OCI-LY7 (cell line): Measurements from ENCODE around the gene SLC48A1. TPM values are rescaled to one million over a fixed set of nuclear protein-coding genes. Genes with fewer than 3 reads are reported as not detected.

Experiments
- BruUV-seq: library from RNA; stranded (reverse); fragments of 400-500 nt; replicated peaks from 2 replicates; lab custom pipeline; 2021; lab: Mats Ljungman, UMichigan
- CTCF ChIA-PET: fragments of 300-600 bp; sonication (Branson Sonifier 250); formaldehyde crosslinking; loops from one replicate; lab custom pipeline; 2022; ENCODE audit warnings: antibody characterized with exemption; ENCODE audit not compliant: unreplicated experiment; lab: Charles Lee
- POLR2A ChIA-PET: fragments of 300-600 bp; sonication (Branson Sonifier 250); formaldehyde crosslinking; loops from one replicate; lab custom pipeline; 2022; ENCODE audit warnings: antibody characterized with exemption; lab: Charles Lee
- DNase-seq: peaks from one replicate; pipeline ENCODE4 v3.0.0-alpha.2; 2015; ENCODE audit warnings: low spot score
- H2AFZ ChIP-seq: fragments of 200-600 bp; sonication (generic), shearing (Covaris generic); 2 replicates; pipeline ENCODE4 v1.6.1; 2014; ENCODE audit warnings: mild to moderate bottlenecking, antibody characterized with exemption, low read length, moderate library complexity
- H3K27ac ChIP-seq: fragments of 200-600 bp; sonication (generic); 2 replicates; pipeline ENCODE4 v1.5.1; 2014; ENCODE audit warnings: mixed run types, low read depth, mild to moderate bottlenecking, moderate library complexity, low read length, inconsistent platforms; ENCODE audit not compliant: poor library complexity, severe bottlenecking
- H3K36me3 ChIP-seq: fragments of 200-600 bp; sonication (generic); 2 replicates; pipeline ENCODE4 v1.6.1; 2014; ENCODE audit warnings: mild to moderate bottlenecking, antibody characterized with exemption, low read length, moderate library complexity, mixed read lengths; ENCODE audit not compliant: insufficient read depth
- H3K4me1 ChIP-seq: fragments of 200-600 bp; sonication (generic); 2 replicates; pipeline ENCODE4 v1.5.1; 2014; ENCODE audit warnings: mild to moderate bottlenecking, low read length; ENCODE audit not compliant: insufficient read depth, poor library complexity, severe bottlenecking
- H3K4me2 ChIP-seq: fragments of 200-600 bp; sonication (generic); 2 replicates; pipeline ENCODE4 v1.6.1; 2014; ENCODE audit warnings: mild to moderate bottlenecking, low read length
- H3K4me3 ChIP-seq: fragments of 200-600 bp; sonication (generic); 2 replicates; pipeline ENCODE4 v1.5.1; 2014; ENCODE audit warnings: mild to moderate bottlenecking, low read depth, low read length; ENCODE audit not compliant: poor library complexity, severe bottlenecking
- H3K79me2 ChIP-seq: fragments of 200-600 bp; sonication (generic); 2 replicates; pipeline ENCODE4 v1.6.1; 2016; ENCODE audit warnings: low read depth, mild to moderate bottlenecking, low read length, moderate library complexity, mixed read lengths; ENCODE audit not compliant: insufficient read depth
- H3K9me2 ChIP-seq: fragments of 200-600 bp; sonication (generic); 2 replicates; pipeline ENCODE4 v1.6.1; 2016; ENCODE audit warnings: mild to moderate bottlenecking, low read length, mixed read lengths; ENCODE audit not compliant: insufficient read depth
- H3K9me3 ChIP-seq: fragments of 200-600 bp; sonication (generic); 2 replicates; pipeline ENCODE4 v1.6.1; 2014; ENCODE audit warnings: mild to moderate bottlenecking, mixed run types, low read length, mixed read lengths
- H4K20me1 ChIP-seq: fragments of 200-600 bp; sonication (generic); 2 replicates; pipeline ENCODE4 v1.6.1; 2014; ENCODE audit warnings: mild to moderate bottlenecking, antibody characterized with exemption, low read length, moderate library complexity, mixed read lengths; ENCODE audit not compliant: insufficient read depth
- EZH2phosphoT487 ChIP-seq: fragments of 200-600 bp; sonication (generic); IDR thresholded peaks from 2 replicates; pipeline ENCODE4 v1.6.1; 2018; ENCODE audit warnings: low read depth, borderline replicate concordance, mild to moderate bottlenecking, mixed run types, antibody characterized with exemption, low read length, moderate library complexity, mixed read lengths
- intact Hi-C: fragments of 100-400 bp; cut with micrococcal nuclease; formaldehyde crosslinking; loops from one replicate; pipeline ENCODE4 v1.10.0; 2022; ENCODE audit not compliant: unreplicated experiment
- total RNA-seq, 2 experiments: library from RNA; depleted of rRNA in 1 of 2; stranded (reverse); fragments of >200 nt in 1 of 2; shearing (Covaris generic) in 1 of 2; gene quantifications; 2 replicates each; pipeline ENCODE4 v1.2.3, GENCODE V29; 2014 to 2022
- TF ChIP-seq, protein P1 (sequence below): fragments of 200-600 bp; sonication (generic); conservative IDR thresholded peaks from 2 replicates; pipeline ENCODE4 v1.5.1; 2014; ENCODE audit warnings: mild to moderate bottlenecking, antibody characterized with exemption, low read length, moderate library complexity, mixed read lengths

SLC48A1 gene
- total RNA-seq, 2 experiments from 2014 or later = 9.6 to 12.0 TPM

DNA sequence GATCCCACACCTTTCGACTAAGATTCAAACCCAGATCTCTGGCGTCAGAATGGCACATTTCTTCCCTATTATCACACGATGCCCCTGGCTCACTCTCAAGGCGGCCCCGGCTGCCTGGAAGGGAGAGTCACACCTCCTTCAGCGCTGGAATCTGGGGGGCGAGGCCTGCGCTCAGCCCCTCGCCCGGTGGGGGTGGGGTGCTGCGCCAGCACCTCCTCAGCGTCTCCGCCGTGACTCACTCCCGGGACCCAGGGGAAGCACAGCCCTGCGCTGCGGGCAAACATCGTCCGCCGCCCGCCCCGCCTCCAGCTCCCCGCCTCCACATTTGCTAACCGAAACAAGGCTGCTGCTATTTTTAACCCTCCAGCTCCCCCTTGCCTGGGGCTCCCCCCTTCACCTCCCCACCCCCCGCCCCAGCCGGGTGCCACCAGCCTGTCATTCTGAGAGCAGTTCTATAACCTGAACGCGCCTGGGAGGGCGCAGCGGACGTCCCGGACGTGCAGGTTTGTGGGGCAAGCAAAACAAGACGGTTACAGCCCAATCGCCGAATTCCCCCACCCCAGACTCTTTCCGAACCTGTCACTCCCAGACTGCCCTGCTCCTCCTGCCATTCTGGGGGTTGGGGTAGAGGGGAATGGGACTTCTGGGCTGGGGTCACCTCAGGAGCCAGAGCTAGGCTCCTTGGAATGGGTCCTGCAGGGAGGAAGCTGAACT, 39.9 kb downstream of the SLC48A1 start:
- no peaks in the 10 kb centered on the region for H3K9me2 ChIP-seq
- intact Hi-C loops = loop anchor here (1.0 to 5.0 kb wide), 4 partner anchors 22 to 596 kb away; partner anchors contain the start of gene SENP1
- no peak overlapping the region for H2AFZ ChIP-seq
- peaks cover 98% of the 10 kb centered on the region for H3K4me1 ChIP-seq
- peak overlapping the region; percentile 66 for H3K4me3 ChIP-seq
- ChIA-PET POLR2A (interaction anchor here (0.5 to 10.4 kb wide), 5 partner anchors 10 to 591 kb away, joined by 3 to 342 read pairs (median 4); no protein-coding TSS in a partner anchor), CTCF (interaction anchor here (0.6 to 8.0 kb wide), 5 partner anchors 15 to 141 kb away, joined by 3 to 133 read pairs (median 4); no protein-coding TSS in a partner anchor)
- DNase-seq = peak; percentile 96
- H4K20me1 ChIP-seq = peaks cover 10% of the 10 kb centered on the region; the same call in 1 of the 2 replicates
- TF ChIP-seq EZH2phosphoT487 = no peak
- TF ChIP-seq, protein P1, sequence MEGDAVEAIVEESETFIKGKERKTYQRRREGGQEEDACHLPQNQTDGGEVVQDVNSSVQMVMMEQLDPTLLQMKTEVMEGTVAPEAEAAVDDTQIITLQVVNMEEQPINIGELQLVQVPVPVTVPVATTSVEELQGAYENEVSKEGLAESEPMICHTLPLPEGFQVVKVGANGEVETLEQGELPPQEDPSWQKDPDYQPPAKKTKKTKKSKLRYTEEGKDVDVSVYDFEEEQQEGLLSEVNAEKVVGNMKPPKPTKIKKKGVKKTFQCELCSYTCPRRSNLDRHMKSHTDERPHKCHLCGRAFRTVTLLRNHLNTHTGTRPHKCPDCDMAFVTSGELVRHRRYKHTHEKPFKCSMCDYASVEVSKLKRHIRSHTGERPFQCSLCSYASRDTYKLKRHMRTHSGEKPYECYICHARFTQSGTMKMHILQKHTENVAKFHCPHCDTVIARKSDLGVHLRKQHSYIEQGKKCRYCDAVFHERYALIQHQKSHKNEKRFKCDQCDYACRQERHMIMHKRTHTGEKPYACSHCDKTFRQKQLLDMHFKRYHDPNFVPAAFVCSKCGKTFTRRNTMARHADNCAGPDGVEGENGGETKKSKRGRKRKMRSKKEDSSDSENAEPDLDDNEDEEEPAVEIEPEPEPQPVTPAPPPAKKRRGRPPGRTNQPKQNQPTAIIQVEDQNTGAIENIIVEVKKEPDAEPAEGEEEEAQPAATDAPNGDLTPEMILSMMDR = peak; percentile 36; the same call in 1 of the 2 replicates
- H3K4me2 ChIP-seq = peak overlapping the region; percentile 98
- no peaks in the 10 kb centered on the region for H3K9me3 ChIP-seq
- BruUV-seq = no TSS peak
- H3K27ac ChIP-seq = peak overlapping the region; percentile 96
- H3K79me2 ChIP-seq = peaks cover 92% of the 10 kb centered on the region
- H3K36me3 ChIP-seq = peaks cover 19% of the 10 kb centered on the region; the same call in 1 of the 2 replicates

- Histone ChIP-seq H3K27ac (peak overlapping the region; percentile 96), H2AFZ (no peak overlapping the region), H3K4me3 (peak overlapping the region; percentile 66), H3K9me3 (no peaks in the 10 kb centered on the region), H3K9me2 (no peaks in the 10 kb centered on the region), H3K79me2 (peaks cover 96% of the 10 kb centered on the region), H3K36me3 (peaks cover 19% of the 10 kb centered on the region; the same call in 1 of the 2 replicates), H3K4me1 (peaks cover 98% of the 10 kb centered on the region), H4K20me1 (peaks cover 7% of the 10 kb centered on the region; the same call in 1 of the 2 replicates), H3K4me2 (peak overlapping the region; percentile 98)
- intact Hi-C loops = loop anchor here (1.0 to 5.0 kb wide), 4 partner anchors 22 to 596 kb away; partner anchors contain the start of gene SENP1
- ChIA-PET CTCF (interaction anchor here (0.6 to 8.0 kb wide), 3 partner anchors 16 to 140 kb away, joined by 4 to 133 read pairs (median 9); no protein-coding TSS in a partner anchor), POLR2A (interaction anchor here (0.5 to 10.4 kb wide), 6 partner anchors 9 to 592 kb away, joined by 3 to 342 read pairs (median 3); no protein-coding TSS in a partner anchor)
- peak; percentile 89 for DNase-seq
- TF ChIP-seq EZH2phosphoT487 = no peak
- TF ChIP-seq, protein P1 = no peak
- BruUV-seq = no TSS peak
Observed at GRCh38 chr12:47813511-47814196, 40.6 kb downstream of the SLC48A1 start.
